Skin epidermis (tissue), 12 donors: ENCODE data around the gene PDK4.

ENCODE experiments used
- H3K27ac ChIP-seq, 21 experiments: fragments of 200-600 bp; sonication (generic) in 11 of 21; one replicate each; pipeline ENCODE4 v1.5.0; 2020; ENCODE audit warnings: mild to moderate bottlenecking in 3 of 21, inconsistent platforms in 2 of 21, moderate library complexity in 2 of 21
- H3K4me3 ChIP-seq, 7 experiments: fragments of 200-600 bp; sonication (generic) in 2 of 7; one replicate each; pipeline ENCODE4 v1.5.0; 2020; ENCODE audit warnings: inconsistent platforms in 2 of 7, mild to moderate bottlenecking in 2 of 7, moderate library complexity in 1 of 7

Gene PDK4

GRCh38 chr7:95539426-95539825 lies 56.9 kb downstream of the PDK4 start:
- H3K27ac ChIP-seq = no peak overlapping the region
- no peak overlapping the region for H3K4me3 ChIP-seq

DNA sequence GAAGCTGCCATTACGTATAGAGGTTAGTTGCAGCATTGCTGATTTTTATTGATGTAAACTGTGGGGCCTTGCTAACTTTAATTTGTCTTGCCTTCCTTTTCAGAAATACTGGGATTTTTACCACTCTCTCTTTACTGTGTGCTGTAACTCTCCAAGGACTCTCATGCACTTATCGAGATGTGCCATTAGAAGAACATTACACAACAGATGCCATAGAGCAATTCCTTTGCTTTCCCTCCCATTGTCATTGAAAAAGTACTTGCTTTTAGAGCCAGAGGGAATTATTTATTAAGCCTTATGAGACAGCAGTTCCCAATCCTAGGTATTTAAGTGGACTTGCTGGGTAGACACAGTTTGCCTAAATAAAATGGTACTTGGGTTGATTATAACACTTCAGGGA lies 58.8 kb downstream of the PDK4 start:
- H3K4me3 ChIP-seq = no peak overlapping the region
- H3K27ac ChIP-seq = no peak overlapping the region

- no peak overlapping the region for H3K4me3 ChIP-seq
- H3K27ac ChIP-seq = no peak overlapping the region
Measured at GRCh38 chr7:95536656-95537311, 59.5 kb downstream of the PDK4 start.

DNA sequence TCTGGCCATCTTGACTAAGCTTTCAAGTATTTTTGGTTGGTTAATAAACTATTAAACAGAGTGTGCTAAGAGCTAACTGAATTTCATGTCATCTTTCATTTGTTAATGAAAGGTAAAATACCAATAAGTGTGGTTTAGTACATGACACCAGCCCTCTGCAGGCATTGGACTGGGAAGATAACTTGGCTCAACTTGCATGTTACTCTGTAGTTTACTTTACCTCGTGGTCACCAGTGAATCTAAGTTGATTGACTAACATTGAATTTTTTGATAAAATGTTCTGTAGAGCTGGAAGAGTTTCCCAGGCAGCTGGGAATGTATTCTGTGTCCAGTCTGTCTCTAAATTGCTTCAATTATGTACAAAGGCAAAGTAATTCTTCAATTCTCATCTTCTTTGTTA lies 60.7 kb downstream of the PDK4 start:
- H3K4me3 ChIP-seq = no peak overlapping the region

DNA sequence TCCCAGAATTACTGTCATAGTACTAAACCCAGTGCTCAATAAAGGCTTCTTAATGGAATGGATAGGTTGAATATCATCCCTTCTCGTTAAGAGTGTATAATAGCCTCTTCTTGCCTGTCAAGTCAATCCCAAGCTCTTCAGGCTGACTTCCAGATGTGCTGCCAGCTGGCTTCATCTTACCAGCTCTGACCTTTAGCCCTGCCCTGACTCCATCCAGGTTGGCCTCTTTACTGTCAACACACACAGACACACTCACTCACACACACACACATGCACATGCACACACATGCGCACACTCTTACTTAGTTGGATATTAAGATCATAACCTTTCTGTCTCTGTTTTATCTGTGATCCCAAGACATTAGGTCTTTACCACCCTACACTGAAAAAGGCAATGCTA lies 61.5 kb downstream of the PDK4 start:
- Histone ChIP-seq H3K4me3 (no peak overlapping the region), H3K27ac (no peak overlapping the region)

More for the DNA sequence above, 60.7 kb downstream of the PDK4 start:
- no peak overlapping the region for H3K27ac ChIP-seq
